GM21381 (cell line): ENCODE data around the gene CSF1R.

ENCODE experiments used
- ATAC-seq: cut with Tn5 transposase; IDR thresholded peaks from one replicate; pipeline ENCODE4 v1.9.1; 2021; ENCODE audit warnings: mild to moderate bottlenecking, moderate library complexity; ENCODE audit not compliant: unreplicated experiment

The CSF1R gene

GRCh38 chr5:150085950-150086715, at the start of gene CSF1R:
Gene CSF1R (minus strand): TSS chr5:150086554. CDS start chr5:150086427, 127 bp downstream.
- ATAC-seq, result no peak

GRCh38 chr5:150135557-150136304, 49.4 kb upstream of the CSF1R start:
- ATAC-seq, result no peak

- no peak for ATAC-seq
These were observed 47.8 kb upstream of the CSF1R start for GRCh38 chr5:150134198-150134588.

- no peak for ATAC-seq
These were observed 47.3 kb upstream of the CSF1R start for GRCh38 chr5:150133581-150134197.

- ATAC-seq, result no peak
These were observed 46.4 kb upstream of the CSF1R start for GRCh38 chr5:150132740-150133139.

GRCh38 chr5:150131978-150132694, 45.8 kb upstream of the CSF1R start:
- no peak for ATAC-seq

GRCh38 chr5:150131461-150131860, 45.1 kb upstream of the CSF1R start:
- ATAC-seq, result no peak

- ATAC-seq, result no peak
These were observed 44.2 kb upstream of the CSF1R start for GRCh38 chr5:150130493-150130922.

GRCh38 chr5:150129813-150130492, 43.6 kb upstream of the CSF1R start:
- no peak for ATAC-seq

GRCh38 chr5:150129454-150129812, 43.1 kb upstream of the CSF1R start:
- no peak for ATAC-seq

- no peak for ATAC-seq
These were observed 40.5 kb upstream of the CSF1R start for GRCh38 chr5:150126921-150127265.

- ATAC-seq, result no peak
These were observed 40.0 kb upstream of the CSF1R start for GRCh38 chr5:150126199-150126920.

- no peak for ATAC-seq
These were observed 39.0 kb upstream of the CSF1R start for GRCh38 chr5:150125334-150125733.

- no peak for ATAC-seq
These were observed 38.2 kb upstream of the CSF1R start for GRCh38 chr5:150124596-150124995.

- ATAC-seq, result no peak
These were observed 37.8 kb upstream of the CSF1R start for GRCh38 chr5:150124111-150124557.

GRCh38 chr5:150123542-150123941, 37.2 kb upstream of the CSF1R start:
- no peak for ATAC-seq

- ATAC-seq, result no peak
These were observed 36.5 kb upstream of the CSF1R start for GRCh38 chr5:150122536-150123481.

GRCh38 chr5:150122158-150122510, 35.8 kb upstream of the CSF1R start:
- ATAC-seq, result peak; percentile 80
